Choroid plexus epithelial cell (primary cell): Measurements from ENCODE around the gene UCHL5.
"Not testable (repeated sequence)": the region's sequence is repeated elsewhere in the genome, so short reads cannot be mapped to it uniquely, and the experiment has no call there.

ENCODE experiments used
- DNase-seq: peaks from one replicate; pipeline ENCODE4 v3.0.0-alpha.2; 2010; ENCODE audit warnings: low read depth
- H3K4me3 ChIP-seq: 2 replicates; pipeline ENCODE4 v1.5.1; 2011; ENCODE audit warnings: low read depth, mild to moderate bottlenecking, control low read depth, low read length, moderate library complexity
- TF ChIP-seq, protein P1 (sequence below): conservative IDR thresholded peaks from 2 replicates; pipeline ENCODE4 v1.5.1; 2011; ENCODE audit warnings: low read depth, mild to moderate bottlenecking, control low read depth, inconsistent platforms, low read length, moderate library complexity

The UCHL5 gene

DNA sequence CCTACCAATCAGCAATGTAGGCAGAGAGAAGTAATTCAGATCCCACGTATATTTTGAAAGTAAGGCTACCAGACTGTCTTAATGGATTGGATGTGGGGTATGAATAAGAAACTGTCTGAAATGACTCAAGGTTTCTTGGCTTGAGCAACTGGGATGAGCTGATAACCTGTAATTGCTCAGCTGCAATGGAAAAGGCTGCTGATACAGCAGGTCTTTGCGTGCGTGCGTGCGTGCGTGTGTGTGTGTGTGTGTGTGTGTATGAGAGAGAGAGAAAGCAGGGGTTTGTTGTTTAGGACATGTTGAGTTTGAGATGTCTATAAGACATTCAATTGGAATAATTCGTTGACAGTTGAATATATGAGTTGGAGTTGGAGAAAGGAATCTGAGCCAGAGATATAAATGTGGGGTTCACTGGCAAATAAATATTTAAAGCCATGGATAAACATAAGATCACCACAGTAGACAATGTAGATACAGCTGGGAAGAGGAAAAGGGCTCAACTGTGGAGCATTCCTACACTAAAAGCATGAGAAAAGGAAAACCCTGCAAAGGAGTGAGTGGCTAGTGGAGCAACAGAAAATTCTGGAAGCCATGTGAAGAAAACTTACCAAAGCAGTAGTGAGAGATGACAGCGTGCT, 72.9 kb downstream of the UCHL5 start:
- H3K4me3 ChIP-seq: no peak overlapping the region
- DNase-seq: no peak
- TF ChIP-seq, protein P1, sequence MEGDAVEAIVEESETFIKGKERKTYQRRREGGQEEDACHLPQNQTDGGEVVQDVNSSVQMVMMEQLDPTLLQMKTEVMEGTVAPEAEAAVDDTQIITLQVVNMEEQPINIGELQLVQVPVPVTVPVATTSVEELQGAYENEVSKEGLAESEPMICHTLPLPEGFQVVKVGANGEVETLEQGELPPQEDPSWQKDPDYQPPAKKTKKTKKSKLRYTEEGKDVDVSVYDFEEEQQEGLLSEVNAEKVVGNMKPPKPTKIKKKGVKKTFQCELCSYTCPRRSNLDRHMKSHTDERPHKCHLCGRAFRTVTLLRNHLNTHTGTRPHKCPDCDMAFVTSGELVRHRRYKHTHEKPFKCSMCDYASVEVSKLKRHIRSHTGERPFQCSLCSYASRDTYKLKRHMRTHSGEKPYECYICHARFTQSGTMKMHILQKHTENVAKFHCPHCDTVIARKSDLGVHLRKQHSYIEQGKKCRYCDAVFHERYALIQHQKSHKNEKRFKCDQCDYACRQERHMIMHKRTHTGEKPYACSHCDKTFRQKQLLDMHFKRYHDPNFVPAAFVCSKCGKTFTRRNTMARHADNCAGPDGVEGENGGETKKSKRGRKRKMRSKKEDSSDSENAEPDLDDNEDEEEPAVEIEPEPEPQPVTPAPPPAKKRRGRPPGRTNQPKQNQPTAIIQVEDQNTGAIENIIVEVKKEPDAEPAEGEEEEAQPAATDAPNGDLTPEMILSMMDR: no peak

DNA sequence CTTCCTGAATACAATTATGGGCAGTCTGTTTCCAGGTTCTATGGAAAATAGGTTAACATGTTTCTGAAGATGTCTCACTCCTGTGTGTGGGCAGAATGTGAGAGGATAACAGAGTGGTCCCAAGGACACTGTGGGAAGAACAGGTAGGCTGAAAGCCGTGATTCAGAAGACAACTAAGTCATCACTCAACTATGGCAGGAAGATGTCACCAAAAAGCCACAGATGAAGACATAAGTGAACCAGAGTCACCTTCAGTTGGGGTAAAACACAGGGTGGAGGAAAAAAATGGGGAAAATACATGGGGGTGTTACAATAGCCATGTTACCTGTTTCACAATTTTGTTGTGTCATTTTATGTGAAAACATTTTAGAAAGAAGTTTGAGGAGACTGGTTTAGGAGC, 75.1 kb downstream of the UCHL5 start:
- no peak for DNase-seq
- TF ChIP-seq, protein P1: no peak
- no peak overlapping the region for H3K4me3 ChIP-seq

DNA sequence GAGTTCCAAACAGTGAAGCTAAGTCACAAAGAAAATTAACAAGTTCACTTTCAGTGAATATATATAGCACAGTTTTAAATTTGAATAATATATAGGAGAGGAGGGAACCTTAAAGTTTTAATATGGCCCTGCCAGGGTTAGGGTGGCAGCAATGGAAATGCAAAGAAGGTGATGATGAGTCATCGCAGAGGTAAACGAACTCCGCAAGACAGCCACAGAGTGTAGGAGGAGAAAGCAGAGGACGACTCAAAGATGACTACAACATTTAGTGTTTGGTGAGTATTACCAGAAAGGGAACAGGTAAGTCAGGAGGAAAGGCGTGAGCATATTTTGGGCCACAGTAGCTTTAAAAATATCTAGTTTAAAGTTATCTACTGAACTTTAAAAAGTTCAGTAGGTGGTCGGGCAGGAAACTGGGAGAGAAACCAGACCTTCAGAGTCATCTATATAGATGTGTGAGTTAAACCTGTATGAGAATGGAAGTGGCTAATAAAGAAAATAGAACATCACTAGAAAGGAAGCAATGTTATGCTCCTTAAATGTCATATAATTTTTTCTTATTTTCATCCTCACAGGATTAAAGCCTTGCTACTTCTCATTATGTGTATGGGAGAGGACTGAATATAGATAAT, 75.7 kb downstream of the UCHL5 start:
- no peak overlapping the region for H3K4me3 ChIP-seq
- DNase-seq: no peak
- TF ChIP-seq, protein P1: no peak

DNA sequence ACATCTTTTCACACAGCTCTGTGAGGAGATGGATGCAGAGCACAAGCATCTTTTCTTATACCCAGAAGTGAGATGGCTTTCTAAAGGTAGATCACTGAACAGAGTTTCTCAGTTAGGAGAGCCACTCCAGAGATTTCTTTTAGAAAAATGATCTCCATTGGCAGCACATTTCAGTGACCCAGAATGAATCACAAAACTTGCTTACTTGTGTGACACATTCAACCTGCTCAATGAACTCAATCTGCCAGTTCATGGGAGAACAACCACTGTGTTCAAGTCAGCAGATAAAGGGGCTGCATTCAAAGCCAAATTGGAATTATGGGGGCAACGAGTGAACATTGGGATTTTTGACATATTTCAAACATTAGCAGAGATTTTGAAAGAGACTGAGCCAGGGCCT, 78.3 kb downstream of the UCHL5 start:
- H3K4me3 ChIP-seq: no peak overlapping the region
- TF ChIP-seq, protein P1: no peak
- no peak for DNase-seq

DNA sequence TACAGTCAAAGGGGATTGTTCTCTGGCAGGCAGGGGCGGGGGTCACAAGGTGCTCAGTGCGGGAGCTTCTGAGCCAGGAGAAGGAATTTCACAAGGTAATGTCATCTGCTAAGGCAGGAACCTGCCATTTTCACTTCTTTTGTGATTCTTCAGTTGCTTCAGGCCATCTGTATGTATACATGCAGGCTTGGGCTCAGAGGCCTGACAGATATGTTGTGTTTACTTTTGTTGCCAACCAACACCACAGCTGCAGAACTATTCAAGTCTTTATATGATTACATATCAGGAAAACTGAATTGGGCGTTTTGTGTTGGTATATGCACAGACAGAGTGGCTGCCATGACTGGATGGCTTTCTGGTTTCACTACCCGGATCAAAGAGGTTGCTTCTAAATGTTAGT, 78.8 kb downstream of the UCHL5 start:
- H3K4me3 ChIP-seq, DNase-seq: not testable (repeated sequence)

DNA sequence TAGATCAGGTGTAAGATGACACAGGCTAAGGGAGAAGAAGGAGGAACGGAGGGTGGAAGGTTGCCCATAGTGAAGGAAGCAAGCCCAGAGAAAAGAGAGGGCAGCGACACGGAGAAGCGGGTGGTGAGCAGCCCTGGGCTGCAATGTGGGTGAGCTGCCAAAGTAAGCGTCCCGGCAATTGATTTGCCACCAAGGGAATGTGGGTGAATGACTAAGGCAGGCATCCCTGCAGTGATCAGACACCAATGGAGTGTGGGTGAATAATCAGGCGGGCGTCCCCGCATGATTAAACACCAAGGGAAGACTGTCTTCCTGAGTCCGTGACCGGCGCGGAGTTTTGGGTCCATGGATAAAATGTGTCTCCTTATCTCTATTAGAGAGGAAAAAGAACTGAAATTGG, 79.6 kb downstream of the UCHL5 start:
- DNase-seq: no peak
- no peak overlapping the region for H3K4me3 ChIP-seq
- TF ChIP-seq, protein P1: no peak

DNA sequence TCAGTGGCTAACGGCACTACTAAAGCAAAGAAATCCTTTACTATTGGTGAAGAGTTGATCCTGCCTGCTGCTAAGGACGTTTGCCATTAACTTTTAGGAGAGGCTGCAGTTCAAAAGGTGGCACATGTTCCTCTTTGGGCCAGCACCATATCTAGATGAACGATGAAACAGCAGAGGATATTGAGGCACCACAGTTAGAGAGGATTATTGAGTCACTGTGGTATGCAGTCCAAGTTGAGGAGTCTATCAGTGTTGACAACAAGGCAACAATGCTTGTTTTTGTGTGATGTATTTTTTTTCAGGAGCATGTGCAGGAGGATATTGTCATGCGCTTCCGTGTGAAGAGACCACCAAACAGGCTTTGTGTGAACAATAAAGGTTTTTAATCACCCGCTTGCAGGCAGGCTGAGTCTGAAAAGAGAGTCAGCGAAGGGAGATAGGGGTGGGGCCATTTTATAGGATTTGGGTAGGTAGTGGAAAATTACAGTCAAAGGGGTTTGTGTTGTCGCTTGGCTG, 80.9 kb downstream of the UCHL5 start:
- no peak overlapping the region for H3K4me3 ChIP-seq
- TF ChIP-seq, protein P1: no peak
- DNase-seq: no peak
